GM18861 (cell line): Measurements from ENCODE around the gene TMEM82.
"Not testable (repeated sequence)": the region's sequence is repeated elsewhere in the genome, so short reads cannot be mapped to it uniquely, and the experiment has no call there.

Experiments used
- ATAC-seq: cut with Tn5 transposase; IDR thresholded peaks from one replicate; pipeline ENCODE4 v1.9.1; 2021; ENCODE audit not compliant: unreplicated experiment

TMEM82 gene

GRCh38 chr1:15742339-15742801 lies at the start of gene TMEM82:
Gene TMEM82 (plus strand): TSS chr1:15742499. CDS start chr1:15742560, 61 bp downstream.
- no peak for ATAC-seq

- no peak for ATAC-seq
Observed at GRCh38 chr1:15693371-15693770, 48.9 kb upstream of the TMEM82 start.

DNA sequence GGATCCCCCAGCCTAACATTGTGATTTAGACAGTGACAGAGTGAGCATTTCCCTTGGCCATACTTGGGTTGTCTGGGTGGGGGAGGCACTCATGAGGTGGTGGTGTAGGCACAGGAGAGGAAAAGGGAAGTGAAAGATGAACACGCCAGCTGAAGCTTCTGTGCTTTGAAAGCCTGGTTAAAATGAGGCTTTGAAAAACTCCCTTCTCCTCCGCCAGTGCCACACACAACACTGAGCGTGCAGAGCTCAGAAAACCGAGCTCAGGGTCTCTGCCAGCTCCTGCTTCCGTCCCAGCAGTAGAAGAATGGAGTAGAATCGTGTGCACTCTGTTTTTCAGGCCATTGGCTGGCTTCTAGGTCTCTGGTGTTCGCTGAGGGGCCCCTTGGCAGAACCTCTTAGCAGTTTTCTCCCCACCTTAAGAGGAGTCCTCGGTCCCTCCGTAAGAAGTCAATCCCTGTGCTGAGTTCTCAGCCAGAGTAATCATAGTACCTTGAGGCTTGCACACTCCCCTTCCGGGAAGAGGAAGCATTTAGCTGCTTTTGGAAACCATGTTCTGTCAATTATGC lies 45.3 kb upstream of the TMEM82 start:
- ATAC-seq, result peak; percentile 92

DNA sequence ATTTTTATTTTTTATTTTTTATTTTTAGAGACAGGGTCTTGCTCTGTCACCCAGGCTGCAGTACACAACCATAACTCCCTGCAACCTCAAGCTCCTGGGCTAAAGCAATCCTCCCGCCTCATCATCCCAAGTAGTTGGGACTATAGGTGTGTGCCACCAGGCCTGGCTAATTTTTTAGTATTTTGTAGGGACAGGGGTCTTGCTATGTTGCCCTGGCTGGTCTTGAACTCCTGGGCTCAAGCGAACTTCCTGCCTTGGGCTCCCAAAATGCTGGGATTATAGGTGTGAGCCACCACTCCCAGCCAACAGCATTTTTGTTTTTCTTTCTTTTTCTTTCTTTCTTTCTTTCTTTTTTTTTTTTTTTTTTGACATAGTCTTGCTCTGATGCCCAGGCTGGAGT lies 44.1 kb upstream of the TMEM82 start:
- ATAC-seq, result no peak

- ATAC-seq, result not testable (repeated sequence)
Observed at GRCh38 chr1:15699321-15699720, 43.0 kb upstream of the TMEM82 start.

GRCh38 chr1:15700508-15700907 lies 41.8 kb upstream of the TMEM82 start:
- no peak for ATAC-seq

GRCh38 chr1:15701784-15702183 lies 40.5 kb upstream of the TMEM82 start:
- ATAC-seq, result no peak

- ATAC-seq, result no peak
Observed at GRCh38 chr1:15702722-15703550, 39.4 kb upstream of the TMEM82 start.

DNA sequence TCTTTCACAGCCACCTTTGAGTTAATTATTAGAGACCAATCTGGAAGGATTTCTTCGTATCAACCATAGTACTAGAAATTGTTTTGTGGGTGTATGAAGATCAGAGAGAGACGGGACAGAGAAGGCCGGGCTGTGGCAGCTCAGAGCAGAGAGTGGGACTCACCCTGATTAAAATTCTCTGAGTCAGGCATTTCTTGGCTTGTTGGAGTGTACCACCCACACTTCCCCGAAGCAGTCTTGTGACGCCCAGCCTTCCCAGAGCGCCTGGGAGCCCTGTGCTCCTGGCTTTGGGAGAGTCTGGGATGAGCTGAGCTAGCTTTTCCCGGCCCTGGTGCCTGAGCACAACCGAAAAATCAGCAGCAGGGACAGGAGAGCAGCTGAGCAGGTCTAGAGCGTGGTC lies 38.7 kb upstream of the TMEM82 start:
- no peak for ATAC-seq

DNA sequence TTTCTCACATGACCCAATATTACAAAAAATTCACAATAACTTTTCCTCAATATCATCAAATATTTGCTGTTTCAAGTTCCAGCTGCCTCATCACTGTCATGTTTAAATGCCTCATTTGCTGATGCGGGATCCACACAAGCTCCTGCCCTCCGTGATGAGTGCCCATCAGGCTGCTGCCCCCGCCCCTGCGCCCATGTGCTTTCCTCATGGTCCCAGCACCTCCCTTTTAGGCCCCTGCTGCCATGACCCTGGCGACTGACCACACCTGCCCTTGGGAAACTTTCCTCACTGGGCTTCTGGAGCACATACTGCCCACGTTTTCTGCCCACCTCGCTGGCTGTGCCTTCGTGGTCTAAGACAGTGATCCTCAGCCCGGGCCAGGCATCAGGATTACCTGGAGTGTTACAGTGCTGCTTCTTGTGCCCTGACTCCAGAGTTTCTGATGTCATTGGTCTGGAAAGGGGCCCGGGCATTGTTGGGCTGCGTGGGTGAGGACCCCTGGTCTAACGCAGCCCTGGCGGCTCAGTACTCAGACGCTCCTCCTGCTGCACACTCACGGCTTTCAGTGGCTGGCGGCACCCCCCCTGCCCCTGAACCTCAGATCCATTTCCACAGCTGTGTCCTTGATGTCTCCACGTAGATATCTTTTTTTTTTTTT lies 37.6 kb upstream of the TMEM82 start:
- no peak for ATAC-seq

GRCh38 chr1:15705184-15705566 lies 37.1 kb upstream of the TMEM82 start:
- no peak for ATAC-seq

- ATAC-seq, result no peak
Observed at GRCh38 chr1:15706751-15707150, 35.5 kb upstream of the TMEM82 start.

GRCh38 chr1:15707239-15707925 lies 34.9 kb upstream of the TMEM82 start:
- no peak for ATAC-seq

DNA sequence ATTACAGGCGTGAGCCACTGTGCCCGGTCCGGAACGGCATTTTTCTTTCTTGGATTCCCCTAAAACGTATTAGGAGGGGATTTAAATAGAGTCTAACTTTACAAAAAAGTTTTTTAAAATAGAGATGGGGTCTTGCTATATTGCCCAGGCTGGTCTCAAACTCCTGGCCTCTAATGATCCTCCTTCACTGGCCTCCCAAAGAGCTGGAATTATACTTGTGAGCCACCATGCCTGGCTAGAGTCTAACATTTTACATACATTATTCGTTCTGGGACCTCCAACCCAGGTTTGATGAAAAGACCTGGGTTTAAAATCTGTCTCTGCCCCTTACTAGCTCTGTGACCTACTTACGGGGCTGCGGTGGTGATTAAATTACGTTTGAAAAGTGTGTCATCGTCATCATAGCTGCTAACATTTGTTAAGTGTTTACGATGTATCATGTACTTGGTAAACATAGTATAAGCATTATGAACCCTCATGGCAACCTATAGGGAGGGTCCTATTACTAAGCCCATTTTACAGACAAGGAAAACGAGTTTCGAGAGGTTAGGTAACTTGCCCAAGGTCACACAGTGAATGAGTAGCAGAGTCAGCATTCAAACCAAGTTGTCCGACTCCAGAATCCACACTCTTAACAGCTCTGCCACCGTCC lies 33.7 kb upstream of the TMEM82 start:
- ATAC-seq, result no peak

DNA sequence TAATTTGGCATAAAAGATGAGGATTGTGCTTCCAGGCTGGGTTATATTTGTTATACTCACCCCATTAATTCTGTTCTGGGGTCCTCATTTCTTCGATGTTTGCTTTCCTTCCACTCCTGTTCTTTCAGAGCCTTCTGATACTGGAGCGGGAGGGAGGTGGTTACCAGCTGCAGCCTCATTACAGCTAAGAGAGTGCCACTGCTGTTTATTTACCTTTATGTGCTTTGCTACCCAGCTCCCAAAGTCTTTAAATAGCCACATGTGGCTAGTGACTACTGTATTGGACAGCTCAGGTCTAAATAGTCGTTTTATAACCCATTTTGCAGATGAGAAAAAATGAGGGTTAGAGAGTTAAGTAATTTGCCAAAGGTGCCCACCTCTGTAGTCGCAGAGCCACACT lies 33.1 kb upstream of the TMEM82 start:
- ATAC-seq, result no peak

DNA sequence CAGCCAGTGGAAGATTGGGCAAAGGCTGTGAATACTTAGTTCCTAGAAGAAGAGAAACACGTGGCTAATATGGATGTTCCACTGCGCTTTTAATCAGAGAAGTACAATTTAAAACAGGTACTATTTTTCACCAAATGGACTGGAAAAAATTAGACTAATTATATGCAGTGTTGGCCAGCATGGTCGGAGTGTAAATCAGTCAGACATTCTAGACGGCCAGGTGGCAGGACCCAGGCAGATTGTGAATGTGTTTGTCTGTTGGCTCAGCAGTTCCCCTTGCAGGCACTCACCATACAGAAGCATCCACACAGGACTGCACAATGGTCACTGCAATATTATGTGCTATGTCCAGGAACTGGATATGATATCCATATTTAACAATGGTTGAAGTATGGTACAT lies 30.1 kb upstream of the TMEM82 start:
- no peak for ATAC-seq

GRCh38 chr1:15714406-15715136 lies 27.7 kb upstream of the TMEM82 start:
- ATAC-seq, result no peak

DNA sequence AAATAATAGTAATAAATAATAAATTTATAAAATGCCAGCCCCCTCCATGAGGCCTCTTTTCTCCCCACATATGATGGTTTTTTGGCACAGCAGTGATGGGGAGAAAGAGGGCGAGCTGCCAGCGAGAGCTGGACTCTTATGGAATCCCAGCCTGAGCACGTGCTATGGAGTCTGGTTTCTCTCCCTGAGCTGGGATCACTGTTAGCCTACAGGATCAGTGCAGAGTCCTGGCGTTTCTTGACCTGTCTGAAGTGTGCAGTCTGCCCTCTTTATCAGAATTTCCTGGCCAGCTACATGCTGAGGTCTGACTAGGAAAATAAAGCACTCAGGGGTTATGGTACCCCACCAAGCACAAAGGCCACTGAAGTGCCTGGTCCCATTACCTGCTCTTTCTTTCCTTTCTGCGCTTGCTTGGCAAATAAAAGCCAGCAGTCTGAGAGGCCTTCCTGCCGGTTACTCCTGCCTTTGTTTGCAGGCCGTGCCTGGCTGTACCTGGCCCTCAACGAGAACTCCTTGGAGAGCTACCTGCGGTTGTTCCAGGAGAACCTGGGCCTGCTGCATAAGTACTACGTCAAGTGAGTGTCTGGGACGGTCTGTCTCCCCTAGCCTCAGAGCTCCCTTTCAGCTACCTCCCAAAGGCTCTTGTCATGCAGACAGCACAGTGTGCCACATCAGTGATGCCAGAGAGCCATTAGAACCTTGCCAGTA lies 24.7 kb upstream of the TMEM82 start:
- no peak for ATAC-seq

GRCh38 chr1:15718199-15718601 lies 24.1 kb upstream of the TMEM82 start:
- no peak for ATAC-seq
